GM12892 (cell line): ENCODE data around the gene CNOT6L.

ENCODE experiments used
- POLR2A ChIP-seq: IDR thresholded peaks from 2 replicates; pipeline ENCODE4 v1.6.1; 2011; ENCODE audit warnings: low read depth, low read length, control low read depth
- POLR2AphosphoS5 ChIP-seq: IDR thresholded peaks from 2 replicates; pipeline ENCODE4 v1.6.1; 2011; ENCODE audit warnings: low read depth, low read length, control low read depth

DNA sequence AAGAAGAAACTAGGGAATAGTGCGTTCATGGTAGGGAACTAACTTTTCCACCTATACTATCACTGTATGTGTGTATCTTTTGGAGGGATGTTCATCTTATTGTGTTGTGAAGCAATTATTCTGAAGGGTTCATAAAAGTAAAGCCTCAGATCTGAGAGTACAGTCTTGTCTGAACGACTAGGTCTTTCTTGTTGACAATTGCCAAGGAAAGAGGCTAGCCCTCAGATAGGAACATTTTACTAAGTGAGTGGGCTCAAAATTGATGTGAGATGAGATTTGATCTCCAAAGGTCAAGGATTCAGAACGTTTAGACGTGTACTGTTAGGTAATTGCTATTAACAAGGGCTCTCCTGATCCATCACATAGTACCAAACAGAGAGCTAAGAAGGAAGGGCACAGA is 15.2 kb upstream of the CNOT6L start:
- no peak for TF ChIP-seq POLR2A
- TF ChIP-seq POLR2AphosphoS5: no peak
